Measurements from ENCODE around the gene MECR.

The MECR gene

DNA sequence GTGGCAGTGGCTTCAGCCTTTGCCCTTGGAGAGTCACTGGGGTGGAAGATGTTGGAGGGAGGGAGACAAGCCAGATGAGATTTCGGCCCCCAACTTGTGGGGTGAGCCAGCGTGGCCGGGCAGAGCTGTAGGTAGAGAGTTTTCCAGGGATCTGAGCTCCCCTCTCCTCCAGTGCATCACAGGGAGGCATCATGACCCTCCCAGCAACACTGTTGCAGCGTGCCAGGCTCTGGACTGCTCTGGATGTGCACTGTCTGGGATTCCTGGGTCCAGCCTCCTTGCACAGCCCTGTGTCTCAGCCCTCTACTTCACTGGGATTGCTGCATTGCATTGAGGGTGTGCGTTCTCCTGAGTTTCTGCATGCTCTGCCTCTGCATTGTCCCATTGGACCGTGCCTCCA, 14.5 kb upstream of the MECR start:
- Histone ChIP-seq H3K27me3 (ENCODE audit: control insufficient read depth, insufficient read depth, low read length, poor library complexity, severe bottlenecking) (no peaks in the 10 kb centered on the region), H3K4me1 (ENCODE audit: control insufficient read depth, insufficient read depth, low read length) (peaks cover 19% of the 10 kb centered on the region), H3K27ac (ENCODE audit: insufficient read depth, low read depth, low read length, poor library complexity, severe bottlenecking) (no peak overlapping the region), H3K4me3 (ENCODE audit: insufficient read depth, low read depth, low read length) (no peak overlapping the region), H3K36me3 (ENCODE audit: control insufficient read depth, insufficient read depth, low read length) (no peaks in the 10 kb centered on the region), H3K9me3 (ENCODE audit: control insufficient read depth, low read length) (no peaks in the 10 kb centered on the region)
- 89 to 92% methylated on average over 6 of the region's 6 CpGs for WGBS, 2 experiments

DNA sequence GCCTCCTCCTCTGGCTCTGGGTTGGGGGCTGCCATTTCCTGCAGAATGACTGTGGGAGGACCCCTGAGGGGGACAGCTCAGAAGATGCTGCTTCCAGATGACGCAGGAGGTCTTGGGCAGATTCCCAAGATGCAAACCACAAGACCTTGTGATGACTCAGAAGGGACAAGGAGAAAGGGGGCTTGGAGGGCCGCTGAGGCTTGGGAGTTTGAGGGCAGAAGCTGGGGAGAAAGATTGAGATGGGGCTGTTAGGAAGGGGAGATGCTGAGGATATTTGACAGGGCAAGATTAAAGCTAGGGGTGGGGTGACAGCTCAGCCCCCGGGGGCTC, 13.1 kb upstream of the MECR start:
- H3K36me3 ChIP-seq (ENCODE audit: control insufficient read depth, insufficient read depth, low read length), result no peaks in the 10 kb centered on the region
- no peak overlapping the region for H3K27ac ChIP-seq (ENCODE audit: insufficient read depth, low read depth, low read length, poor library complexity, severe bottlenecking)
- H3K4me1 ChIP-seq (ENCODE audit: control insufficient read depth, insufficient read depth, low read length), result peaks cover 18% of the 10 kb centered on the region
- no peak overlapping the region for H3K4me3 ChIP-seq (ENCODE audit: insufficient read depth, low read depth, low read length)
- WGBS, 2 experiments, result 78 to 80% methylated on average over 3 of the region's 3 CpGs
- peaks cover 13% of the 10 kb centered on the region for H3K27me3 ChIP-seq (ENCODE audit: control insufficient read depth, insufficient read depth, low read length, poor library complexity, severe bottlenecking)
- H3K9me3 ChIP-seq (ENCODE audit: control insufficient read depth, low read length), result no peaks in the 10 kb centered on the region

DNA sequence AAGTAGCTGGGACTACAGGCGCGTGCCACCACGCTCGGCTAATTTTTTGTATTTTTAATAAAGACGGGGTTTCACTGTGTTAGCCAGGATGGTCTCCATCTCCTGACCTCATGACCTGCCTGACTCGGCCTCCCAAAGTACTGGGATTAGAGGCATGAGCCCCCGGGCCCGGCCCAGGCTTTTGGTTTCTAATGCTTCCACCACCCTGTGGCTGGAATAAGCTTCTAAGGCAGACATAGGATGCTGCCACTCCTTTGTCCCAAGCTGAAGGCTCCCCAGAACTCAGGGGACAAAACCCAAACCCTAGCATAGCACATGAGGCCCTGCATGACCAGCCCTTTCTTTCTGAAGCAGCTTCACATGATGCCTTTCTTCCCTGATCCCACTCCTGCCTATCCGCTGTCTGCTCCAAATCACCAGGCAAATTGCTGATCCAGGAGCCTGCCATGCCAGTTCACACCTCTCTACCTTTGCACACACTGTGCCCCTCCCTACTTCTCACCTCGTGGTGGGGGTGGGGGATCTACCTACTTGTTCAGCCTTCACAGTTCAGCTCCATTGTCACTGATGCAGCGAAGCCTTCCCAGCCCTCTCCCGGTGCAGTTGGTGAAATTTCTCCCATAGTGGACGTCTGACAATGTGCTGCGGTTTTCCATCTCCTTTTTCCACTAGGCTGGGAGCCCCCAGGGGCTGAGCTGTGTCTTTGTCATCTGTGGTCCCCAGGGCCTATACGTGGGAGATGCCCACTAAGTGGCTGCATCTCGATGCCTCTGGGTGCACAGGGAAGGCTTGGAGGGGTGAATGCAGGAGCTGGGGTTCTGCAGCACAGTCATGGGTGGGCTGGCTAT, 12.5 kb upstream of the MECR start:
- H3K4me1 ChIP-seq (ENCODE audit: control insufficient read depth, insufficient read depth, low read length), result peaks cover 17% of the 10 kb centered on the region
- H3K36me3 ChIP-seq (ENCODE audit: control insufficient read depth, insufficient read depth, low read length), result no peaks in the 10 kb centered on the region
- H3K4me3 ChIP-seq (ENCODE audit: insufficient read depth, low read depth, low read length), result no peak overlapping the region
- H3K27me3 ChIP-seq (ENCODE audit: control insufficient read depth, insufficient read depth, low read length, poor library complexity, severe bottlenecking), result peaks cover 19% of the 10 kb centered on the region
- no peak overlapping the region for H3K27ac ChIP-seq (ENCODE audit: insufficient read depth, low read depth, low read length, poor library complexity, severe bottlenecking)
- H3K9me3 ChIP-seq (ENCODE audit: control insufficient read depth, low read length), result no peaks in the 10 kb centered on the region
- 79 to 82% methylated on average over 16 of the region's 16 CpGs for WGBS, 2 experiments

- H3K27me3 ChIP-seq (ENCODE audit: control insufficient read depth, insufficient read depth, low read length, poor library complexity, severe bottlenecking), result peaks cover 39% of the 10 kb centered on the region
- peaks cover 22% of the 10 kb centered on the region for H3K4me1 ChIP-seq (ENCODE audit: control insufficient read depth, insufficient read depth, low read length)
- H3K4me3 ChIP-seq (ENCODE audit: insufficient read depth, low read depth, low read length), result no peak overlapping the region
- H3K27ac ChIP-seq (ENCODE audit: insufficient read depth, low read depth, low read length, poor library complexity, severe bottlenecking), result no peak overlapping the region
- WGBS, 2 experiments, result 93 to 94% methylated on average over 2 of the region's 2 CpGs
- no peaks in the 10 kb centered on the region for H3K9me3 ChIP-seq (ENCODE audit: control insufficient read depth, low read length)
- H3K36me3 ChIP-seq (ENCODE audit: control insufficient read depth, insufficient read depth, low read length), result no peaks in the 10 kb centered on the region
These were observed 10.3 kb upstream of the MECR start for GRCh38 chr1:29240986-29241385.

DNA sequence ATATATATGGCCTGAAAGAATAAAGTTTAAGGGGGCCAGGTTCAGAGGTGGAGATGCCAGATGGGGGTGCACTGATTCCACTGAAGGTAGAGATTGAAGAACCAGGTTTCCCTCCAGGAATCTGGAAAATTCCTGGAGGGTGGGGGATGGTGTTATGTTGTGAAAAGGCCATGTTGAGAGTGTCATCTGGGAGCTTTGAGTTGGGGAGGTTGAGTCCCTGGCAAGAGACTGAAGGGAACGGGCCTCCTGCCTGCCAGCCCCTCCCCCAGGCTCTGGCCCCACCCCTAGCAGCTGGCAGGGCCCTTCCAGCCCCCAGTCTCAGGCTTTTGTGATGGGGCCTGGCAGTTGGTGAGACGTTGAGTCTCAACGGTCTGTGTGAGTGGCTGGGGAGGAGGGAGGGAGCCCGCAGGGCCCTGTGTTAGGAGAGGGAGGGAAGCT, 9.7 kb upstream of the MECR start:
- Histone ChIP-seq H3K27ac (ENCODE audit: insufficient read depth, low read depth, low read length, poor library complexity, severe bottlenecking) (no peak overlapping the region), H3K27me3 (ENCODE audit: control insufficient read depth, insufficient read depth, low read length, poor library complexity, severe bottlenecking) (peaks cover 45% of the 10 kb centered on the region), H3K4me3 (ENCODE audit: insufficient read depth, low read depth, low read length) (no peak overlapping the region), H3K36me3 (ENCODE audit: control insufficient read depth, insufficient read depth, low read length) (no peaks in the 10 kb centered on the region), H3K9me3 (ENCODE audit: control insufficient read depth, low read length) (no peaks in the 10 kb centered on the region), H3K4me1 (ENCODE audit: control insufficient read depth, insufficient read depth, low read length) (peaks cover 22% of the 10 kb centered on the region)
- WGBS, 2 experiments, result 0 to 5% methylated on average over 3 to 4 of the region's 4 CpGs

GRCh38 chr1:29239142-29239541, 8.4 kb upstream of the MECR start:
- Histone ChIP-seq H3K9me3 (ENCODE audit: control insufficient read depth, low read length) (no peaks in the 10 kb centered on the region), H3K27ac (ENCODE audit: insufficient read depth, low read depth, low read length, poor library complexity, severe bottlenecking) (no peak overlapping the region), H3K27me3 (ENCODE audit: control insufficient read depth, insufficient read depth, low read length, poor library complexity, severe bottlenecking) (peaks cover 57% of the 10 kb centered on the region), H3K36me3 (ENCODE audit: control insufficient read depth, insufficient read depth, low read length) (no peaks in the 10 kb centered on the region), H3K4me1 (ENCODE audit: control insufficient read depth, insufficient read depth, low read length) (peaks cover 22% of the 10 kb centered on the region), H3K4me3 (ENCODE audit: insufficient read depth, low read depth, low read length) (no peak overlapping the region)
- 41 to 53% methylated on average over 7 of the region's 7 CpGs for WGBS, 2 experiments

DNA sequence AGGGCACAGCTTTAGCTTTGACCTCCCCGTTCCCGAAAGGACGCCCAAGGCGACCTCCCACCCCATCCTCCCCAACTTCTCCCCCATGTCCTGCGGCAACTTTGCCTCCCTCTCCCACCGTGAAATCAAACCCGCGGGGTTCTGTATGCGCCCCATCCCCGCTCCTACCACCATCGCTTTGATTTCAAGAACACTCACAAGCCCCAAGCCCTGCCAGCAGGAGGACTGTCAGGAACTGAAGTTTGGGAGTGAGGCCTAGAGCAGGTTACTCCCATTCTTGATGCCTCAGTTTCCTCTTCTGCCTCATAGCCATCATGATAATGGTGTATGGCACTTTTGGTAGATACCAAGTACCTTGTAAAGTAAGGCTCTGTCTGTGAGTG, 7.9 kb upstream of the MECR start:
- Histone ChIP-seq H3K4me3 (ENCODE audit: insufficient read depth, low read depth, low read length) (peak overlapping the region; percentile 39), H3K27ac (ENCODE audit: insufficient read depth, low read depth, low read length, poor library complexity, severe bottlenecking) (no peak overlapping the region), H3K9me3 (ENCODE audit: control insufficient read depth, low read length) (no peaks in the 10 kb centered on the region), H3K27me3 (ENCODE audit: control insufficient read depth, insufficient read depth, low read length, poor library complexity, severe bottlenecking) (peaks cover 63% of the 10 kb centered on the region), H3K36me3 (ENCODE audit: control insufficient read depth, insufficient read depth, low read length) (no peaks in the 10 kb centered on the region), H3K4me1 (ENCODE audit: control insufficient read depth, insufficient read depth, low read length) (peaks cover 22% of the 10 kb centered on the region)
- WGBS, 2 experiments, result 18 to 19% methylated on average over 11 of the region's 11 CpGs

DNA sequence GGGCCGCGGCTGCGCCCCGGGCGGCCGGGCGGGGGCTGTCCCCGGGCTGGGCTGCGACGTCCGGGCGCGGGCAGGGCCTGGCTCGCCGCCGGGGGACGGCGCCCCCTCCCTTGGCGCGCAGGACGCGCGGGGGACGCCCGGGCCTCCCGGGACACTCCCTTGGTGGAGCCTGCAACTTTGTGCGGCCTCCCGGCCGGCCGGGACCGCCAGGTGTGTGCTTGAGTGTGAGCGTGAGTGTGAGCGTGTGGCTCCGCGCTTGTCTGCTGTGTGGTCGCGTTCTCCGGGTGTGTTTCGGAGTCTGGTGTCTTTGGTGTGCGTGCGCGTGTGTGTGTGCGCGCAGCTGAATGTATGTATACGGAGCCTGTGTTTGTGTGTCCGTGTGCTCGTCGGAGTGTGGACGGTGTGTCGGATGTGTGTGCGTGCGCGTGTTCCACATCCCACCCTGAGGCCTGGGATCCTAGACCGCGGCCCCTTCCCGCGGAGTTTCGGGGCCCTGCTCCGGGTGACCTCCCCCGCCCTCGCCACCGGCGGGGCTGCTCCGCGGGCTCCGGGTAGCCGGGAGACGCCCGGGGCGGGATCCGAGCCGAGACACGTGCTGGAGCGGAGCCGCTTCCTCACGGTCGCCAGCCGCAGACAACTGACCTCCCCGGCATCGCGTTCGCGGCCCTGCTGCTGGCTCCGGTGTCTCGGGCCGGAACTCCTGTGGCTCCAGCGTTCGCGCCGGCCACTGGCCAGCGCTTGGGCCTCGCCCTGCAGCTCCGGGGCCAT, 7.3 kb upstream of the MECR start:
- Histone ChIP-seq H3K36me3 (ENCODE audit: control insufficient read depth, insufficient read depth, low read length) (no peaks in the 10 kb centered on the region), H3K4me3 (ENCODE audit: insufficient read depth, low read depth, low read length) (peak overlapping the region; percentile 39), H3K4me1 (ENCODE audit: control insufficient read depth, insufficient read depth, low read length) (peaks cover 22% of the 10 kb centered on the region), H3K27me3 (ENCODE audit: control insufficient read depth, insufficient read depth, low read length, poor library complexity, severe bottlenecking) (peaks cover 68% of the 10 kb centered on the region), H3K27ac (ENCODE audit: insufficient read depth, low read depth, low read length, poor library complexity, severe bottlenecking) (no peak overlapping the region), H3K9me3 (ENCODE audit: control insufficient read depth, low read length) (no peaks in the 10 kb centered on the region)
- WGBS, 2 experiments, result 1% methylated on average over 93 of the region's 93 CpGs

DNA sequence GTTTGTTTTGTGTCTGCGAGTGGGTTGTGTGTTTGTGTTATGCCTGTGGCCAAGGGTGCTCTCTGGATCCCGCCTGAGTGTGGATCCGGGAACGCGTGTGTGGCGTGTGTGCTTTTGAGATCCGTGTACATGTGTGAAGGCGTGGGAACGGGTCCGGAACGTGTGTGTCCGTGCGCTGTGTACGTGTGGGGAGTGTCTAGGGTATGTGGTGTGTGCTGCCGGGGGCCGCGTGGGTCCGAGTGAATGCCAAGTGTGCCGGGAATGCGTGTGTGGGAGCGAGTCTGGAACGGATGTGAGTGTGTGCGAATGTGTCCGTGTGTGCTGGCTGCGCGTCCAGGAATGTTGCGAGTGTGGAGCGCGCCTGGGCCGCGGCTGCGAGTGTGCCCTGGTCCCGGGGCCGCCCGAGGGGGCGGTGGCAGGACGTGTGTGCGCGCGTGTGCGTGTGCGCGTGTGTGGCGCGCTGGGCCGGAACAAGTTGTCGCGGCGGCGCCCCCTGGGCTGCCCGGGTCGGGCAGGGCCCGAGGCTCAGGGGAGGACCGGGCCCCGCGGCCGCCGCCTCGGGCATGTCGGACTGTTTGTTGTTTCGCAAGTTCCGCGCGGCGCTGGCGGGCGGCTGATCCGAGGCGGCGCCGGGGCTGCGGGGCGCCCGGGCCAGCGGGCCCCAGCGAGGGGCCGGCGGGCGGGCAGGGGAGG, 6.5 kb upstream of the MECR start:
- WGBS, 2 experiments, result 2% methylated on average over 79 of the region's 79 CpGs
- Histone ChIP-seq H3K27ac (ENCODE audit: insufficient read depth, low read depth, low read length, poor library complexity, severe bottlenecking) (no peak overlapping the region), H3K36me3 (ENCODE audit: control insufficient read depth, insufficient read depth, low read length) (no peaks in the 10 kb centered on the region), H3K4me1 (ENCODE audit: control insufficient read depth, insufficient read depth, low read length) (peaks cover 22% of the 10 kb centered on the region), H3K9me3 (ENCODE audit: control insufficient read depth, low read length) (no peaks in the 10 kb centered on the region), H3K27me3 (ENCODE audit: control insufficient read depth, insufficient read depth, low read length, poor library complexity, severe bottlenecking) (peaks cover 71% of the 10 kb centered on the region), H3K4me3 (ENCODE audit: insufficient read depth, low read depth, low read length) (peak overlapping the region; percentile 54)

GRCh38 chr1:29236712-29237128, 6.0 kb upstream of the MECR start:
- Histone ChIP-seq H3K4me3 (ENCODE audit: insufficient read depth, low read depth, low read length) (peak overlapping the region; percentile 54), H3K27ac (ENCODE audit: insufficient read depth, low read depth, low read length, poor library complexity, severe bottlenecking) (no peak overlapping the region), H3K36me3 (ENCODE audit: control insufficient read depth, insufficient read depth, low read length) (no peaks in the 10 kb centered on the region), H3K4me1 (ENCODE audit: control insufficient read depth, insufficient read depth, low read length) (peaks cover 22% of the 10 kb centered on the region), H3K9me3 (ENCODE audit: control insufficient read depth, low read length) (no peaks in the 10 kb centered on the region), H3K27me3 (ENCODE audit: control insufficient read depth, insufficient read depth, low read length, poor library complexity, severe bottlenecking) (peaks cover 71% of the 10 kb centered on the region)
- WGBS, 2 experiments, result 2% methylated on average over 30 of the region's 30 CpGs
